NCI-H2196 (cell line): ENCODE results near the gene TPBG.
"Not testable (repeated sequence)": the region's sequence is repeated elsewhere in the genome, so short reads cannot be mapped to it uniquely, and the experiment has no call there.

Source experiments
- DNase-seq: peaks from one replicate; lab custom pipeline; 2025; ENCODE audit not compliant: unreplicated experiment; lab: John Stamatoyannopoulos, UW

The TPBG gene

DNA sequence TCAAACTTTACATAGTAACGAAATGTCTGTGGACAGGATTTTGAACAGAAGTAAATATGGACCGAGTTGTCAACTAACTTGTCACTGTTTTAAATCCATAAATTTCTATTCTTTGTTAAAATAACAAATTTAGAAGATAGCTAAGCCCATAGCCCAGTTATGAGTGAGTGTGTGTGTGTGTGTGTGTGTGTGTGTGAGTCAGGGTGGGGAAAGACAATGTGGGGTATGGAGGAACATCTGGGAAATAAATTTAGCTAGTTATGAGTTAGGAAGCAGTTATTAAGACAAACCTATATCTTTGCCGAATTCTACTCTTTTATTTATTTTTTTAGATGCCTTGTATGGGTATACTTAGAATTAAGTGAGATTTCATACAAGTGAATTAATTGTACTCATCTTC lies 9.0 kb downstream of the TPBG start:
- no peak for DNase-seq

DNA sequence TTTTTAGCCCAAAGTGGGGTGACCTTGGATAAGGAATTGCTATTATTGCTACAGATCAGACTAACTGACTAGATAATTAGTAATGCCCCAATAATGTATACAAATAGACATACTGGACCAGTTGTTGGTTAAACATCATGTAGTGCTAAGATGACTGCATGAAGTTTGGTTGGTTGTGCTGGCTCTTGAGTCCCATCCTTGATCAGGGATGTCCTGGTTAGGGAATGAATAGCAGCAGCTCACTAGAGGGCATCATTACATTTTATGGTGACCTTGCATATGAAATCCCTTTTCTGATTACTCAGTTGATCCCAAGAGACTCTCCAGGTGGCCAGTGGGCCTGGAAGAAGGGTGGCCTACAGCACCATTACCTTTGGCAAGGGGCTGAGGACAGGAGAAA lies 10.9 kb downstream of the TPBG start:
- DNase-seq = no peak

DNA sequence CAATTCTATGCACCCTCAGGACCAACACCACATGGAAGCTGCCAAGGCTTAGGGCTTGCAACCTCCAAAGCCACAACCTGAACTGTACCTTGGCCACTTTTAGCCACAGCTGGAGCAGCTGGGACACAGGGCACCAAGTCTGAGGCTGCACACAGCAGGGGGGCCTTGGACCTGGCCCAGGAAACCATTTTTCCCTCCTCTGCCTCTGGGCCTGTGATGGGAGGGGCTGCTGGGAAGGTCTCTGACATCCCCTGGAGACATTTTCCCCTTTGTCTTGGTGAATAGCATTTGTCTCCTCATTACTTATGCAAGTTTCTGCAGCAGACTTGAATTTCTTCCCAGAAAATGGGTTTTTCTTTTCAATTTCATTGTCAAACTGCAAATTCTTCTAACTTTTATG lies 13.0 kb downstream of the TPBG start:
- DNase-seq = no peak

DNA sequence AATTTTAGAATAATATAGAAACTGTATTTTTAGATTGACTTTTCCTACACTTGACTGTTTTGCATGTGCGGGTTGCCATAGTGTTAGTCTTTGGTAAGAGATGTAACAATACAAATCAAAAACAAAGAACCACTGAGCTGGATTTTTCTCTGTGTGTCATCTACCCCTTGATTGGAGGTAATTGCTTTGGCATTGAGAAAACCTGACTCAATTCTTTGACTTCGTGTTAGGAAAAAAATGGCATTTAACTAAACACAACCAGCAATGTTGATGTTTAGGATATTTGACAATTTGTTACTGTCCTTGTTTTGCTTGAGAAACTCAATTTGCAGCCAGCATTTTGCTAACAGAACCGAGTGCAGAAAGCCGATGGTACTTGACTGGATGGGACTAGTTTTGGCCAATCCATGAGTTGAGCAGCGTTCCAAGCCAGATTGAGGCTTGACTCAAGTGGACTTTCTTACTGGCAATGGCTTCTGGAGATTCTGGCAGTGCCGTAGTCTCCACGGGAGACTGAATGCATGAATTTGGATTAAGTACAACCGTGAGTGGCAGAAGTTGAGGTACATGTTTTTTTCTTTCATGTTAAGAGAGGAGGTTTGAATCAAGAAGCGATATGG lies 17.1 kb downstream of the TPBG start:
- no peak for DNase-seq

DNA sequence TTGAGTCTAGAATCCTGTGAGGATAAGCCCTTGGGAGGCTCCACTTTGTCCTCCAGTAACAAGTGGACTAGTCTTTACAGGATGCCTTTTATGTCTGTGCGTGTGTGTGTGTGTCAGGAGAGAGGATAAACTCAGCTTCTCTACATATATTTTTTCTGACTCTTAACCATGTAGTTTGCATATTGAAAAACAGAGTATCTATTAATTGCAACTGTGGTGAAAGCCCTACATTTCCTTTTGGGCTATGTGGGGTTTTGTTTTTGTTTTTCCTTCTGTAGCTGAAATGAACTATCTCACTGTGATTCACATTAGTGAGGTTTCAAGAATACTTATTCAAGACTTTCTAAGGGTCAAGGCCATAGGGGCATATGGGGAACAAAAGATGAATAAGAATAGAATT lies 17.7 kb downstream of the TPBG start:
- no peak for DNase-seq

DNA sequence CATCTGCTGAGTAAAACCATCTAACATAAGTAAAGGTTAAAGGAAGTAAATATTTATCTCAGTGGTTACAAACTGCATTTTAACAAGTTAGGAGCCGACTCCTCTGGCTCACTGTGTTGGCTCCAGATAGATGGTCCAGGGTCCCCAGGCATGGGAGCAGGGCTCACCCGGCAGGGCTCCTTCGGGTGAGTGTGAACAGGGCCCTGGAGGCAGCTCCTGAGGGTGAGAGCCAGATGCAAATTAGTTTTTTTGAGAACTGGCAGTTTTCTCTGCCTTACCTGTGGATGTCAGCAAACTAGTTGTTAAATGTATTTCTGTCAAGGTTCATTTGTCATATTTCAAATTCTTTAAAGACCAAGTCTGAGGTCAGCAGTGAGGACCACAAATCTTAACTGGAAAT lies 21.5 kb downstream of the TPBG start:
- DNase-seq = no peak

DNA sequence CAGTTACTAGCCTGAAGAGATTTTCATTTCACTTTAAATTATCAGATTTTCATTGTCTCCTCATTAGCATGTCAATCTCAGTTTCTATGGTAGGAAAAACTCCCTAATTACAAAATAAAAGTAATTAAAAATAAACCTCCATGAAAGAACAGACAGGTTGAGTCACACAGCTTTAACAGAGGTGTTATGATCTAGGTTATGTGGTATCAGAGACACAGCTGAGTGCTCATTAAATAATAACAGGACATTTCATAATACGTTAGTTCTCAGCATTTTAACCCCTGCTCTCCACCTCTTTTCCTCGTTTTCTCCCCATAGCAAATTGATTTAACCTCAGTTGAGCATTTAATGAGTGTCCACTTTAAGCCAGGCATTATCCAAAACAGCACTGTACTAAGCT lies 21.9 kb downstream of the TPBG start:
- DNase-seq = no peak

DNA sequence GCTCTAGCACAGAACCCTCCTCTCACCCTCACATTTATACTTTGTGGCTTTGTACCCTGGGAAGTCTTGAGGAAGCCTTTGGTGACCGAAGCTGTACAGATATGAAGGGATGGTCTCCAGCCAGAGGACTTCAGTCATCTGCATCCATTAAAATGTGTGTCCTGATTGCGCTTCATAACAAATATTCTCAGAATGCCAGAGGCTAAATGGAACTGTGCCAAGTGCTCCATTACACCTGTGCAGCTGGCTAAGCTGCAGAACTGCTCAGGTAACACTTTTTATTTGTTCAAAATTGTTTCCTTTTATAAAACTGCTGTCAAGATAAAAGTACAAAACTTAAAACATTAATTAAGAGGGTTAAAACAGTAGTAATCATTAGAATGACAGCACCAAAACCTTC lies 22.3 kb downstream of the TPBG start:
- DNase-seq = peak; percentile 57

DNA sequence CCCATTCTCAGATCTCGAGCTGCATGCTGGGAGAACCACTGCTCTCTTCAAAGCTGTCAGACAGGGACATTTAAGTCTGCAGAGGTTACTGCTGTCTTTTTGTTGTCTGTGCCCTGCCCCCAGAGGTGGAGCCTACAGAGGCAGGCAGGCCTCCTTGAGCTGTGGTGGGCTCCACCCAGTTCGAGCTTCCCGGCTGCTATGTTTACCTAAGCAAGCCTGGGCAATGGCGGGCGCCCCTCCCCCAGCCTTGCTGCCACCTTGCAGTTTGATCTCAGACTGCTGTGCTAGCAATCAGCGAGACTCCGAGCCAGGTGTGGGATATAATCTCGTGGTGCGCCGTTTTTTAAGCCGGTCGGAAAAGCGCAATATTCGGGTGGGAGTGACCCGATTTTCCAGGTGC lies 31.2 kb downstream of the TPBG start:
- DNase-seq = not testable (repeated sequence)

DNA sequence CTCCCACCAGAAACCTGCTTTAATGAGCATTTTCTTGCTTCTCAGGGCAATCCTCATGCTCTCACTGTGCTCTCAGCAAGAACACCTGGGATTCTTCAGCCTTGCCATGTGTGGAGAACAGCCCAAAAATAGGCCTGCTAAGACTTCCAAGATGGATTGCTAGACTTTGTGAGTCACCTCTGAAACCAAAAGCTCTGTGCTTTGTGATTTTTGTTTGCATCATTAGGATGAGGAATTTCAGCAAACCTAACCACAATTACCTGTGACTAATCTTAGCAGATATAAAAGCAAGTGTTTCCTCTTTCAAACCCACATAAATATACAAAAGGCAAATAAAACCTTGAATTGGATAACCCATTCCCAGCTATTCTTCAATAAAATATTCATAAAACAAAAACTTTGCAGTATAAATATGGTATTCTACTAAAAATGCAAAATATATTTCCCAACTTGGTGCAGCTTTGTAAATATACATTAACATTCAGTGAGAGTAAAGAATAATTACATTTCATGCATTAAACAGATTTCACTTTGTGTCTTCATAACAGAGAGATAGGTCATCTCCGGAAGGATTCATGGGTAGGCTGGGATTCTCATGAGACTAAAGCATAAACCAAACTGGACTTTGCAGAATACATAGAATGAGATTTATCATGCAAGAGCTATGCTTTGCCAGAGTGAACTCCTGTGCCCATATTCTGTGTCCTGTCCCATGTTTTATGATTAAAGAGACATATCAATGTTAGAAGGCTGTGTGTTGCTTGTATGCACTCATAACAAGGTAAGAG lies 33.5 kb downstream of the TPBG start:
- peak; percentile 10 for DNase-seq

DNA sequence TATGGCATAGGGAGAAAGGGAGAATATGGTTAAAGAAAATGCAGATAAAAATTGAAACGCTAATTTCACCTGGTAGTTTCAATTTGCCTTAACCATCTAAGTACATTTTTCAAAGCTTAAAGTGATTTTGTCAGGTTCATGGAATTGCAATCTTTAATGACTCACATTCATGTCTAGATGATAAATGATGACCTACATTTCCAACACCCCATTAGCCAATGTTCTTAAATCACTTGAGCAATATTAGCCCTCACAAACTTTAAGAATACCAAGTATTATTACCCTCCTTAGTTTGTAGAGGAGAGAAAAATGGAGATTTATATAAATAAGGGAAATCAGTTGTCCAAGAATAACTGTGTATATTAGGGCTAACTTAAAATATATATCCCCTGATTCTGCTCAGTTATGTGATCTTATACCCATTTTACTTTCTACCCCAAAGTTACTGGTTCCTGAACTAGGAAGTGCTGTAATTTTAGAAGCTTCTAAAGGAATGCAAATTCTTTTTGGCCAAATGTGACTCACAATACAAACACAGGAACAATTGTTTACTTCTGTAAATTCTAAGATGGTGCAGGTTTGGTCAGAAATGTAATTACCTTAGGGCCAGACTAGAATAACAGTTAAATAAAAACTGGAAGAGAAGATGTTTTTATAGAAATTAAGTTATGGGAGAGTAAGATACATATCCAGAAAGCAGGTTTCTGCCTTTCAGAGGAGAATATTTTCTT lies 34.5 kb downstream of the TPBG start:
- DNase-seq = no peak

DNA sequence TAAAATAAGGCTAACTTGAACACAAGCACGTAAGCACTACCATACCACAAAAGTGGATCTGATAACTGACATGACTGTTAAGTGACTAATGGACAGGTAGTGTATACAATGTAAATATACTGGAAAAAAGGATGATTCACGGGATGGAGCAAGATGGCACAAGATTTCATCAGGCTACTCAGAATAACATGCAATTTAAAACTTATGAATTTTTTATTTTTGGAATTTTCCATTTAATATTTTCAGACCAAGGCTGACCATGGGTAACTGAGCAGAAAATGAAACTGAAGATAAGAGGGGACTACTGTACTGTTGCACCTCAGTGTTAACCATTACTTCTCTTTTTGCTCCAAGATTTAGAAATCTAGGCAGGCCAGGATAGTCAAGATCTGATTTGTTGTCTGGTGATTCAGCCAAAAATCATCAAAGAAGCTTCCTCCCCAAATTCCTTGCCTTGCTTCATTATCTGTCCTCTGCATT lies 45.4 kb downstream of the TPBG start:
- no peak for DNase-seq

DNA sequence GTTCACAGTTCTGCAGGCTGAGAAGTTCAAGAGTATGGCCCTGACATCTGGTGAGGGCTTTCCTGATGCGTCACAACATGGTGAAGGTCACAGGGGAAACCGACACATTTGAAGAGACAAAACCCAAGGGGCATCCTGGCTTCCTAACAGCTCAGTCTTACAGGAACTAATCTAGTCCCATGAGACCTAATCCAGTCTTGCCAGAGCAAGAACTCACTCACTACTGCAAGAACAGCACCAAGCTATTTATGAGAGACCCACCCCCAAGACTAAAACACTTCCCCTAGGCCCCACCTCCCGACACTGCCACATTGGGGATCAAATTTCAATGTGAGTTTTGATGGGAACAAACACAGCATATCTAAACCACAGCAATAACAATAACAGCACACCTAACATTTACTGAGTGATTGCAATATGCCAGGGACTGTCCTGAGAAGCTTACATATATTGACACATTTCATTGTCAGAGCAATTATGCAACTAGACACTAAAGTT lies 46.6 kb downstream of the TPBG start:
- no peak for DNase-seq

DNA sequence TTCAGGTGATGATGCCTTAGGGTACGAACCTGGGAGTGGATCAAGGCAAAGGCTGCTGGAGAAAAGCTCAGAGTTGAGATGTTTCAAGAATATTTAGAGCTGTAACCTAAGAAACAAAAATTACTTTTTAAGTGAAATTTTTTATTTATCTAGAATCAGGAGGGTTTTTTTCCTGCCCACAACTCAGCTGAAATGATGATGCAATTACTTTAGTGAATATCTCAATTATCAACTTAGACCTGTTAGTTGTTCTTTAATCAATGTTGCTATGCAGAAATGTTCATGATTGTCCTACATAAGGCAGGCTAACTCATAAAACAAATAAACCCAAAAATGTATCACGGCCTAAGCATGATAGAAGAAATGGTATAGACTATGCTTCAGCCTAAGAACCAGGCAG lies 50.3 kb downstream of the TPBG start:
- no peak for DNase-seq

DNA sequence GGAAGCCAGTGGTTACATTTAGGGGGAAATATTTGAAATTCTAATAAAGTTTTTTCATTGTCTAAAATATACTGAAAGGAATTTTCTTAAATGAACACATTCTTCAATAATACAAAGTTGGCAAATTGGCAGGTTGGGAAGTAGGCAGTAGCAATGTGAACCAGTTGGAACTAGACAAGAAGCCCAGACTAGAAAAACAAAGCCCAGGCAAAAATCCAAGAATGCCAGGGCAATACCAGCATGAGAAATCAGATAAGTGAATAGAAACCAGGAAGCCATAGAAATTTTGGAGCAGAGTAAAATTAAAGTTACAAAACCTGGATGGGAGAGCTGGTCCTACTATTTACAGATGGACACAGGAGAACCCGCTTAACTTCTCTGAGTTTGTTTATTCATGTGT lies 52.2 kb downstream of the TPBG start:
- no peak for DNase-seq

DNA sequence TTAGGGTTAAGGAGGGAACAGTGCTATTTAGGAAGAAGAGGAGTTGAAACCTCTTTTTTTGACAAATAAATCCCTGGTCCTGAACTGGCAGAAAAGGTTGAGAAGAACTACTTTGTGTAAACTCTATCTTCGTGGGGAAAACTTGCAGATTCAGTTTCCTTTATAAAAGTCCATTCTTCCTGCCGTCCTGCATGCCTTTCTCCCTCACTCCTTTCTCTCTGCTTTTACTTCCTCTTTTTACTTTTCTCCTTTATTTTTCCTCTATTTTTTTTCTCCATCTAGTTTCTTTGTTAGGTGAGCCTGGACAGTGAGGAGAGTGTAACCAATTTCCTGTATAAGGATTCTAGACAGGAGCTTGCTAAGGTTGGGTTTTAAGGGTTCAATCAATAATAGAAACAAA lies 52.7 kb downstream of the TPBG start:
- DNase-seq = no peak
